Loucy (cell line): ENCODE measurements around the gene ADCY4.

Experiments
- H2AFZ ChIP-seq: fragments of 200-600 bp; sonication (generic); 2 replicates; pipeline ENCODE4 v1.6.0; 2016; ENCODE audit warnings: antibody characterized with exemption, mild to moderate bottlenecking, low read length, moderate library complexity
- H3F3A ChIP-seq: fragments of 200-600 bp; 2 replicates; pipeline ENCODE4 v1.6.0; 2016; ENCODE audit warnings: antibody characterized with exemption, low read depth, mild to moderate bottlenecking
- H3K27me3 ChIP-seq: fragments of 200-600 bp; sonication (generic); 2 replicates; pipeline ENCODE4 v1.6.1; 2014; ENCODE audit warnings: low read length, mild to moderate bottlenecking; ENCODE audit not compliant: insufficient read depth, poor library complexity, severe bottlenecking
- H3K36me3 ChIP-seq: fragments of 200-600 bp; sonication (generic); 2 replicates; pipeline ENCODE4 v1.6.1; 2016; ENCODE audit warnings: low read length; ENCODE audit not compliant: insufficient read depth
- H3K4me1 ChIP-seq: fragments of 200-600 bp; sonication (generic); 2 replicates; pipeline ENCODE4 v1.5.1; 2014; ENCODE audit warnings: low read length, mild to moderate bottlenecking; ENCODE audit not compliant: insufficient read depth, poor library complexity, severe bottlenecking
- H3K4me2 ChIP-seq: fragments of 200-600 bp; sonication (generic); 2 replicates; pipeline ENCODE4 v1.6.0; 2014; ENCODE audit warnings: antibody characterized with exemption, low read length, low read depth, mild to moderate bottlenecking; ENCODE audit not compliant: poor library complexity, severe bottlenecking
- H3K4me3 ChIP-seq: fragments of 200-600 bp; sonication (generic); 2 replicates; pipeline ENCODE4 v1.5.1; 2014; ENCODE audit warnings: low read length, mild to moderate bottlenecking, mixed read lengths; ENCODE audit not compliant: poor library complexity, severe bottlenecking
- H3K79me2 ChIP-seq: fragments of 200-600 bp; sonication (generic); 2 replicates; pipeline ENCODE4 v1.6.1; 2014; ENCODE audit warnings: low read length; ENCODE audit not compliant: insufficient read depth
- H3K9ac ChIP-seq: fragments of 200-600 bp; sonication (generic); 2 replicates; pipeline ENCODE4 v1.6.0; 2014; ENCODE audit warnings: mild to moderate bottlenecking, low read depth, low read length, moderate library complexity; ENCODE audit not compliant: poor library complexity, severe bottlenecking
- H3K9me2 ChIP-seq: fragments of 200-600 bp; sonication (generic); replicated peaks from 2 replicates; pipeline ENCODE4 v1.6.1; 2016; ENCODE audit warnings: low read depth, low read length, mixed read lengths
- H3K9me3 ChIP-seq: fragments of 200-600 bp; sonication (generic); 2 replicates; pipeline ENCODE4 v1.6.1; 2014; ENCODE audit warnings: mild to moderate bottlenecking, antibody characterized with exemption, low read length, low read depth; ENCODE audit not compliant: insufficient read depth
- H4K20me1 ChIP-seq: fragments of 200-600 bp; sonication (generic); 2 replicates; pipeline ENCODE4 v1.6.0; 2014; ENCODE audit warnings: antibody characterized with exemption, low read length, mild to moderate bottlenecking; ENCODE audit not compliant: insufficient read depth, poor library complexity, severe bottlenecking
- EZH2phosphoT487 ChIP-seq: fragments of 200-600 bp; IDR thresholded peaks from 2 replicates; pipeline ENCODE4 v1.6.1; 2018; ENCODE audit warnings: antibody characterized with exemption, mild to moderate bottlenecking, moderate library complexity, borderline replicate concordance
- TF ChIP-seq, protein P1 (sequence below): fragments of 200-600 bp; sonication (generic); conservative IDR thresholded peaks from 2 replicates; pipeline ENCODE4 v1.5.1; 2014; ENCODE audit warnings: mild to moderate bottlenecking, antibody characterized with exemption, low read length

ADCY4 gene

DNA sequence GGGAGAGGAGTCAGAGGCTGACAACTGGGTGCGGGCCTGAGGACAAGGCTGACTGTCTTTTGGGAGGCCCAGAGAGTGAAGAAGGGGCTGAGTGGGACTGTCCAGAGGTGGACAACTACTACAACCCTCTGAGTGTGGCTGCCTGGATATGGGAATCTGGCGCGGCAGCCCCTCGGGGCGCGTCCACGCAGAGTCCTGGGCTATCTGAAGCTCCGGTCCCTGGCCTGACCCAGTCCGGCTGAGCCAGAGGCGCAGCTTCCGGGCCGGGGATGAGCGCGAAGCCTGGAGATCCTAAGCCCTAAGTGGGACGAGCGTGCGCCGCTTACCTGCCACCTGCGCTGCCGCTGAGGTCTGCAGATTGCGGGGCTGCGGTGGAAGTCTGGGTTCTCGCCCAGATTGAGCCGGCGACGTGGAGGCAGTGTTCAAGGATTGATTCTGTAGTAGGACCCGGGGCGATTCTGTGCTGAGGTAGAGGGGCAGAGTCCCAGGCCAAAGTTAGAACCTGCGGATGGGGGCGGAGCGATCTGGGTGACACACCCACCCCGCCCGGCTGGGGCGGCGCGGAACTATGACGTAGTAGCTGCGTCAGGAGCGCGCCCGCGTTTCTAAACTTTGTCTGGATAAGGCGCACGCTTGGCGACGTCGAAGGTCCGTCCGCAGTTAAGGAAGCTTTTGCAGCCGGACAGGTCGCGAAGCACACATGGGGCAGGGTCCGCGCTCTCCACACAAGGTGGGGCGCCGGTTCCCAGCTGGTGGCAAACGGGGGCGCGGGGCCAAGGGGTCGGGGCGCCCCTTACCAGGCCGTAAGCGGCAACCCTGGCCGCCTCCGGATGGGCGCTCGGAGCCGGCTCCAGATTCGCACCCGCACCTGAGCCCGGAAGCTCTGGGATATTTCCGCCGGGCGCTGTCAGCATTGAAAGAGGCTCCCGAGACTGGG lies 35.3 kb downstream of the ADCY4 start, which contains the start of the genes DHRS1 and NOP9:
TSS of gene DHRS1 (minus strand) at position 526 of the 937 bp plus-strand sequence. CDS start 674 bp downstream, outside the sequence.
TSS of gene NOP9 (plus strand) at position 596 of the 937 bp plus-strand sequence. CDS start at position 701, 105 bp downstream.
- peak within 1 kb of the TSS; percentile 99 for H3K4me3 ChIP-seq
- peaks cover 26% of the 10 kb centered on the region; the same call in 1 of the 2 replicates for H3K36me3 ChIP-seq
- H3K4me1 ChIP-seq: peaks cover 41% of the 10 kb centered on the region
- no peak for TF ChIP-seq EZH2phosphoT487
- TF ChIP-seq, protein P1, sequence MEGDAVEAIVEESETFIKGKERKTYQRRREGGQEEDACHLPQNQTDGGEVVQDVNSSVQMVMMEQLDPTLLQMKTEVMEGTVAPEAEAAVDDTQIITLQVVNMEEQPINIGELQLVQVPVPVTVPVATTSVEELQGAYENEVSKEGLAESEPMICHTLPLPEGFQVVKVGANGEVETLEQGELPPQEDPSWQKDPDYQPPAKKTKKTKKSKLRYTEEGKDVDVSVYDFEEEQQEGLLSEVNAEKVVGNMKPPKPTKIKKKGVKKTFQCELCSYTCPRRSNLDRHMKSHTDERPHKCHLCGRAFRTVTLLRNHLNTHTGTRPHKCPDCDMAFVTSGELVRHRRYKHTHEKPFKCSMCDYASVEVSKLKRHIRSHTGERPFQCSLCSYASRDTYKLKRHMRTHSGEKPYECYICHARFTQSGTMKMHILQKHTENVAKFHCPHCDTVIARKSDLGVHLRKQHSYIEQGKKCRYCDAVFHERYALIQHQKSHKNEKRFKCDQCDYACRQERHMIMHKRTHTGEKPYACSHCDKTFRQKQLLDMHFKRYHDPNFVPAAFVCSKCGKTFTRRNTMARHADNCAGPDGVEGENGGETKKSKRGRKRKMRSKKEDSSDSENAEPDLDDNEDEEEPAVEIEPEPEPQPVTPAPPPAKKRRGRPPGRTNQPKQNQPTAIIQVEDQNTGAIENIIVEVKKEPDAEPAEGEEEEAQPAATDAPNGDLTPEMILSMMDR: no peak
- H3K9me2 ChIP-seq: no peaks in the 10 kb centered on the region
- H3K27me3 ChIP-seq: no peaks in the 10 kb centered on the region
- peak within 1 kb of the TSS; percentile 99 for H3K4me2 ChIP-seq
- no peaks in the 10 kb centered on the region for H3F3A ChIP-seq
- no peaks in the 10 kb centered on the region for H3K9me3 ChIP-seq
- peak within 1 kb of the TSS; percentile 92 for H3K9ac ChIP-seq
- peak within 1 kb of the TSS; percentile 97 for H2AFZ ChIP-seq
- peaks cover 10% of the 10 kb centered on the region for H4K20me1 ChIP-seq
- peaks cover 24% of the 10 kb centered on the region for H3K79me2 ChIP-seq

GRCh38 chr14:24298892-24299254 lies 36.0 kb downstream of the ADCY4 start:
- Histone ChIP-seq H3K9me3 (no peaks in the 10 kb centered on the region), H3K9me2 (no peaks in the 10 kb centered on the region), H3K4me1 (peaks cover 41% of the 10 kb centered on the region), H3F3A (no peaks in the 10 kb centered on the region), H3K79me2 (peaks cover 24% of the 10 kb centered on the region), H3K36me3 (peaks cover 19% of the 10 kb centered on the region; the same call in 1 of the 2 replicates), H3K9ac (peak overlapping the region; percentile 92), H3K27me3 (no peaks in the 10 kb centered on the region), H3K4me2 (peak overlapping the region; percentile 99), H4K20me1 (peaks cover 10% of the 10 kb centered on the region), H2AFZ (peak overlapping the region; percentile 97; the same call in 1 of the 2 replicates), H3K4me3 (peak overlapping the region; percentile 99)
- TF ChIP-seq EZH2phosphoT487: no peak
- TF ChIP-seq, protein P1: no peak

GRCh38 chr14:24297190-24297964 lies 37.5 kb downstream of the ADCY4 start:
- Histone ChIP-seq H3K4me3 (no peak overlapping the region), H3K9me2 (no peaks in the 10 kb centered on the region), H3K27me3 (no peaks in the 10 kb centered on the region), H3K9me3 (no peaks in the 10 kb centered on the region), H3K79me2 (peaks cover 24% of the 10 kb centered on the region), H2AFZ (no peak overlapping the region), H3K4me1 (peaks cover 41% of the 10 kb centered on the region), H4K20me1 (peaks cover 10% of the 10 kb centered on the region), H3K9ac (peak overlapping the region; percentile 21), H3K4me2 (peak overlapping the region; percentile 44), H3K36me3 (peaks cover 7% of the 10 kb centered on the region; the same call in 1 of the 2 replicates), H3F3A (no peaks in the 10 kb centered on the region)
- TF ChIP-seq, protein P1: peak; percentile 44
- TF ChIP-seq EZH2phosphoT487: no peak
